GM23248 (cell line): ENCODE data around the gene VPS52. TPM values are rescaled to one million over a fixed set of nuclear protein-coding genes. Genes with fewer than 3 reads are reported as not detected.

ENCODE experiments used
- DNase-seq: peaks from one replicate; pipeline ENCODE4 v3.0.0-alpha.2; 2015
- H2AFZ ChIP-seq: fragments of 200-600 bp; sonication (generic); 2 replicates; pipeline ENCODE4 v1.6.1; 2016; ENCODE audit warnings: antibody characterized with exemption
- H3F3A ChIP-seq: fragments of 200-600 bp; sonication (generic); 2 replicates; pipeline ENCODE4 v1.6.1; 2016; ENCODE audit warnings: mild to moderate bottlenecking, antibody characterized with exemption, mixed run types; ENCODE audit not compliant: insufficient read depth
- H3K27ac ChIP-seq: fragments of 200-600 bp; sonication (generic); 2 replicates; pipeline ENCODE4 v1.5.1; 2016; ENCODE audit warnings: mild to moderate bottlenecking
- H3K27me3 ChIP-seq: fragments of 200-600 bp; sonication (generic); replicated peaks from 2 replicates; pipeline ENCODE4 v1.6.1; 2016; ENCODE audit warnings: mild to moderate bottlenecking; ENCODE audit not compliant: insufficient read depth
- H3K36me3 ChIP-seq: fragments of 200-600 bp; sonication (generic); 2 replicates; pipeline ENCODE4 v1.6.1; 2016; ENCODE audit warnings: low read depth, mild to moderate bottlenecking
- H3K4me1 ChIP-seq: fragments of 200-600 bp; sonication (generic); 2 replicates; pipeline ENCODE4 v1.6.1; 2016; ENCODE audit warnings: mild to moderate bottlenecking; ENCODE audit not compliant: insufficient read depth
- H3K4me2 ChIP-seq: fragments of 200-600 bp; sonication (generic); one replicate; pipeline ENCODE4 v1.6.1; 2016; ENCODE audit warnings: mild to moderate bottlenecking; ENCODE audit not compliant: unreplicated experiment
- H3K4me3 ChIP-seq: fragments of 200-600 bp; sonication (generic); 2 replicates; pipeline ENCODE4 v1.5.1; 2016; ENCODE audit warnings: mild to moderate bottlenecking
- H3K79me2 ChIP-seq: fragments of 200-600 bp; sonication (generic); 2 replicates; pipeline ENCODE4 v1.6.1; 2016; ENCODE audit warnings: mild to moderate bottlenecking; ENCODE audit not compliant: insufficient read depth
- H3K9ac ChIP-seq: fragments of 200-600 bp; sonication (generic); 2 replicates; pipeline ENCODE4 v1.6.1; 2016; ENCODE audit warnings: mild to moderate bottlenecking
- H3K9me2 ChIP-seq: fragments of 200-600 bp; sonication (generic); 2 replicates; pipeline ENCODE4 v1.6.1; 2016; ENCODE audit warnings: mixed run types, mild to moderate bottlenecking, moderate library complexity; ENCODE audit not compliant: insufficient read depth
- H3K9me3 ChIP-seq: fragments of 200-600 bp; sonication (generic); one replicate; pipeline ENCODE4 v1.6.1; 2017; ENCODE audit warnings: low read depth
- H4K20me1 ChIP-seq: fragments of 200-600 bp; sonication (generic); 2 replicates; pipeline ENCODE4 v1.6.0; 2016; ENCODE audit not compliant: insufficient read depth
- EZH2 ChIP-seq: fragments of 200-600 bp; sonication (generic); IDR thresholded peaks from 2 replicates; pipeline ENCODE4 v1.6.1; 2018; ENCODE audit warnings: antibody characterized with exemption, mild to moderate bottlenecking; ENCODE audit not compliant: insufficient read depth, poor library complexity, severe bottlenecking
- EZH2phosphoT487 ChIP-seq: fragments of 200-600 bp; sonication (generic); IDR thresholded peaks from 2 replicates; pipeline ENCODE4 v1.6.1; 2018; ENCODE audit warnings: antibody characterized with exemption, moderate library complexity, mild to moderate bottlenecking, low read depth; ENCODE audit not compliant: insufficient read depth
- WGBS, 2 experiments: methylation state at CpG; one replicate each; pipeline ENCODE4 v1.1.6; 2015 to 2017; ENCODE audit warnings: low lambda C conversion rate in 2 of 2, low coverage in 1 of 2; ENCODE audit errors: missing lambda C conversion rate in 2 of 2; 5-methylcytosine and 5-hydroxymethylcytosine counted together
- in situ Hi-C: fragments of 300-500 bp; cut with MboI; formaldehyde crosslinking; loops from 2 replicates; pipeline ENCODE4 v1.15.0; 2020
- polyA plus RNA-seq: library from polyadenylated mRNA; unstranded; fragments of >200 nt; fragmentation: Nextera tagmentation; extraction: Ambion mirVana; gene quantifications from 2 replicates; pipeline ENCODE4 v1.2.1, GENCODE V29; 2016
- total RNA-seq: library from RNA; depleted of rRNA; stranded (reverse); fragments of >200 nt; shearing (Covaris generic); gene quantifications from 2 replicates; pipeline ENCODE4 v1.2.3, GENCODE V29; 2014

Gene VPS52
- total and polyA plus RNA-seq, 2 experiments from 2014 or later = 32.3 to 33.9 TPM

DNA sequence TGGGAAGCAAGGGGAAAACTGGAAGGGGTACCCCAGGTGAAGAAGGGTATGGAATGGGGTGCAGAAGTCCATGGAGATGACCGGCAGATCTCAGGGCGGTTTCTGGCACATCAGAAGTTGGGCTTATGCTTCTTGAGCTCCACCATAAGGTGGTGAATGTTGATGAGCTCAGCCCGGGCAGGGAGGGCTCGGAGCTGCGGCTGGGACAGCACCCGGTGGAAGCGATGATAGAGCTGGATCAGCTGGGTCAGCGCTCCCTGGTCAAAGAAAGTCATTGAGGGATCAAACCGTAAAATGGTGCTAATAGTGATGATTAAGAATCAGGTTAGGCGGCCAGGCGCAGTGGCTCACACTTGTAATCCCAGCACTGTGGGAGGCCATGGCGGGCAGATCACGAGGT, 20.9 kb downstream of the VPS52 start:
- Histone ChIP-seq H3K4me3 (peak overlapping the region; percentile 22; the same call in 1 of the 2 replicates), H3K4me2 (peak overlapping the region; percentile 88), H3K9me2 (no peaks in the 10 kb centered on the region), H3F3A (peaks cover 36% of the 10 kb centered on the region), H3K9ac (peak overlapping the region; percentile 35; the same call in 1 of the 2 replicates), H3K9me3 (no peaks in the 10 kb centered on the region), H3K27me3 (no peaks in the 10 kb centered on the region), H3K4me1 (peaks cover 45% of the 10 kb centered on the region), H3K27ac (peak overlapping the region; percentile 98), H4K20me1 (no peaks in the 10 kb centered on the region), H3K79me2 (peaks cover 14% of the 10 kb centered on the region), H3K36me3 (no peaks in the 10 kb centered on the region), H2AFZ (no peak overlapping the region)
- in situ Hi-C loops = no loop called here
- TF ChIP-seq EZH2phosphoT487 (no peak), EZH2 (no peak)
- 97 to 98% methylated on average over 13 of the region's 13 CpGs for WGBS, 2 experiments
- DNase-seq = no peak

DNA sequence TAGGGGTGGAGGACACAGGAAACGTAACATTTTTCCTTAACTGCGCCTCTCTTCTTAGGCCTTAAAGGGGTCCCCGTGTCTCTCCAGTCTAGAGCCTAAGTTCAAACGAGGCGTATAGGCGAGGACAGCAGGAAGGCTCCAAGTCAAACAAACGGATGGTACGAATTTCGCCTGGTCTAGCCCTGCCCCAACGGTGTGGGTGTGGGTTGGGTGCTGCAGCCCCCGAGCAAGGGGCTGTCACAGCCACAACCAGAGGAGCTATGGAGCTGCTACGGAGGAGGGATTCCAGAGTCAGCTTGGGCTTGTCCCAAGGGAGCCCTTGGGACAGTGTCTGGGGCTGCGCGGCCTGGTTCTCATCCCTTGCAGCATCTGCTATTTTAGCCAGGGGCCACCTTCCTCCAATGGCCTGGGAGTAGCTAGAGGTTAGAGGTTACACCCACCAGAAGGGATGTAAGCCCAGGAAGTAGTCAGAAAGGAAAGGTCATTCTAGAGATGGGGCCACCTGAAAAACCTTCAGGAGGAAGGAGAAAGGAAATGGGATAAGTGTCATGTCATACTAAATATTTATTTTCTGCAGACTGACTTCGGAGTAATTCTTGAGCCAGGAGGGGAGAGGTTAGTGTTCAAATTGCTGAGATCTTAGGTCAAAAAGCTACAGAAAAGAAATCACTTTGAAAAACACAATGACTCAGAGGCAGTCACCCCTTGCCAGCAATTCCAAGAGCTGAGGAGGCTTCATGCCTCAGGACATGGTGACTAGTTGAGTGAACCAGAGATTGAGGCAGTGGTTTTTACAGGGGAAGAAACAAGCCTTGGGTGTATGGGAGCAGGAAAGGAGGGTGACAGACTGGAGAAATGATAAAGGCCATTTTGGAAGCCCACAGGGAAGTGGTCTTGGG, 21.7 kb downstream of the VPS52 start:
- H3K9me3 ChIP-seq = no peaks in the 10 kb centered on the region
- peak; percentile 95 for DNase-seq
- H3K9me2 ChIP-seq = no peaks in the 10 kb centered on the region
- H3K79me2 ChIP-seq = peaks cover 14% of the 10 kb centered on the region
- H3K27ac ChIP-seq = peak overlapping the region; percentile 98
- H3F3A ChIP-seq = peaks cover 36% of the 10 kb centered on the region
- peak overlapping the region; percentile 94 for H3K9ac ChIP-seq
- peaks cover 45% of the 10 kb centered on the region for H3K4me1 ChIP-seq
- H3K4me3 ChIP-seq = peak overlapping the region; percentile 78
- peak overlapping the region; percentile 61 for H2AFZ ChIP-seq
- TF ChIP-seq EZH2phosphoT487 = no peak
- no peak for TF ChIP-seq EZH2
- H3K36me3 ChIP-seq = no peaks in the 10 kb centered on the region
- WGBS, 2 experiments = 1 to 2% methylated on average over 15 of the region's 15 CpGs
- peak overlapping the region; percentile 88 for H3K4me2 ChIP-seq
- no peaks in the 10 kb centered on the region for H3K27me3 ChIP-seq
- H4K20me1 ChIP-seq = no peaks in the 10 kb centered on the region
- in situ Hi-C loops = loop anchor here (10.0 kb wide), 1 partner anchor 235 kb away; no protein-coding TSS in a partner anchor

DNA sequence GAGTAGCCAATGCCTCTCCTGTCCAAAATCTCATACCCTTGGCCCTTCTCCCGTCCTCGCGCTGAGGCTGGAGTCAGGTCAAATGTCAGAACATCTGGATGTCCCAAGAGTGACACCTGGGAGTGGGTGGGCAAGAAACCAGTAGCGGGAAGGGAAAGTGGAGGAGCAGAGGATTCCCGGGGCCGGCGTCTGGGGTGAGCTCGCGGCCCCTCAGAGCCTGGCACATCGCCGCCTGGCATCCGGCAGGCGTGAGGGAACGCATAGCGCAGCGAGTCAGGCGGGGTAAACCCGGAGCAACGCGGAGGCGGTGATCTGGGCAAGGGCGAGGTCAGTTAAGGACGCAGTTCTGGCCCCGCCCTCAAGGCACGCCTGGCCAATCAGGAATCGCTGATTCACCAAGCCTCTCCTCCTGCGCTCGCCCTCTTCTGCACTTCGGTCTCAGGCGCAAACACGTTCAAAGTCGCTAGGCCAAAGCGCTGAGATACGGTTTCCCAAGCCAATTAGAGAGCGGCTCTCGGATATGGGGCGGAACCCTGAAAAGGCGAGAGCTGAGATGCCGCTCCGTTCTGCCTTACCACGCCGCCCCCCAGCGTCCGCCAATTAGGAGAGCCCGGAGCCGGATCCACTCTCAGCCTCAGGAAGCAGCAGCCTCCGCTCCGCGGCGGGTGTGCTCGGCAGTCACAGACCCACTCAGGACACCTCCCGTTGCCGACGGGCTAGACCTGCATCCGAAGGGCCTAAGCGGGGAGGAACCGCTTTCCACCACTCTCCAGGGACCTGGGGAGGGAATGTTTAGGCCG, 22.5 kb downstream of the VPS52 start:
- 1 to 2% methylated on average over 57 to 58 of the region's 58 CpGs for whole genome bisulfite sequencing, 2 experiments
- peak overlapping the region; percentile 95 for H3K9ac ChIP-seq
- no peaks in the 10 kb centered on the region for H4K20me1 ChIP-seq
- peak overlapping the region; percentile 81 for H2AFZ ChIP-seq
- no peak for TF ChIP-seq EZH2phosphoT487
- no peak for TF ChIP-seq EZH2
- peak; percentile 100 for DNase-seq
- no peaks in the 10 kb centered on the region for H3K36me3 ChIP-seq
- H3K79me2 ChIP-seq = peaks cover 14% of the 10 kb centered on the region
- in situ Hi-C loops = loop anchor here (10.0 kb wide), 1 partner anchor 234 kb away; no protein-coding TSS in a partner anchor
- H3K4me3 ChIP-seq = peak overlapping the region; percentile 78
- H3K4me1 ChIP-seq = peaks cover 45% of the 10 kb centered on the region
- H3K27ac ChIP-seq = peak overlapping the region; percentile 98
- H3K27me3 ChIP-seq = no peaks in the 10 kb centered on the region
- H3K4me2 ChIP-seq = peak overlapping the region; percentile 98
- H3F3A ChIP-seq = peaks cover 36% of the 10 kb centered on the region
- no peaks in the 10 kb centered on the region for H3K9me3 ChIP-seq
- no peaks in the 10 kb centered on the region for H3K9me2 ChIP-seq

DNA sequence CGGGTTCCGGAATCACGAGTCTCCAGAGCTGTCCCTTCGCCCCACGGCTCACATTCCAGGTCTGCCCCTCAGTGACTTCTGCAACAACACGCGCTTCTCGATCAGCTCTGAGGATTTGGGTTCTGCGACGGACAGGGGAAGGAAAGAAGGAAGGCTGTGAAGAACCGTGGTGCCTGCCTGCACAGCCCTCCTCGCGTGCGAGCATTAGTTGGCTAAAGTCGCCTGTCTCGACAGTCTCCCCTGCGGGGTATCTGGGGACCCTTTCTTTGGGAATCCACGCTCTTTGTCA, 23.1 kb downstream of the VPS52 start:
- TF ChIP-seq EZH2phosphoT487 (no peak), EZH2 (no peak)
- Histone ChIP-seq H3K27me3 (no peaks in the 10 kb centered on the region), H3K9ac (peak overlapping the region; percentile 95), H3K36me3 (no peaks in the 10 kb centered on the region), H3K4me3 (peak overlapping the region; percentile 75), H3K79me2 (peaks cover 14% of the 10 kb centered on the region), H3K4me1 (peaks cover 45% of the 10 kb centered on the region), H2AFZ (peak overlapping the region; percentile 81), H4K20me1 (no peaks in the 10 kb centered on the region), H3K9me3 (no peaks in the 10 kb centered on the region), H3K4me2 (peak overlapping the region; percentile 98), H3K27ac (peak overlapping the region; percentile 98), H3K9me2 (no peaks in the 10 kb centered on the region), H3F3A (peaks cover 36% of the 10 kb centered on the region)
- peak; percentile 79 for DNase-seq
- in situ Hi-C loops = loop anchor here (10.0 kb wide), 1 partner anchor 234 kb away; no protein-coding TSS in a partner anchor
- WGBS, 2 experiments = 1 to 3% methylated on average over 18 of the region's 18 CpGs
